ENCODE results near the gene ISG15.
A peak's percentile ranks its signal among the peaks of the same experiment; 100 is the strongest.
"Not testable (repeated sequence)": the region's sequence is repeated elsewhere in the genome, so short reads cannot be mapped to it uniquely, and the experiment has no call there.

The ISG15 gene

GRCh38 chr1:1049318-1050165 lies 36.2 kb downstream of the ISG15 start:
- no peak for DNase-seq (ENCODE audit: insufficient read length)
- TF ChIP-seq POLR2AphosphoS5 (IDR thresholded peaks at IDR 0.05; ENCODE audit: low read depth, low read length), result no peak
- TF ChIP-seq POLR2A (IDR thresholded peaks at IDR 0.05; ENCODE audit: low read depth, low read length), result no peak
- TF ChIP-seq TAF1 (IDR thresholded peaks at IDR 0.05; ENCODE audit: borderline replicate concordance, low read depth, low read length), result no peak
- no peak for FAIRE-seq

- TF ChIP-seq POLR2A (IDR thresholded peaks at IDR 0.05; ENCODE audit: low read depth, low read length) (no peak), TAF1 (IDR thresholded peaks at IDR 0.05; ENCODE audit: borderline replicate concordance, low read depth, low read length) (no peak), POLR2AphosphoS5 (IDR thresholded peaks at IDR 0.05; ENCODE audit: low read depth, low read length) (no peak)
- peak; percentile 82 for FAIRE-seq
- DNase-seq (ENCODE audit: insufficient read length), result no peak
Observed at GRCh38 chr1:1050577-1051052, 37.3 kb downstream of the ISG15 start.

GRCh38 chr1:1051127-1051810 lies 38.0 kb downstream of the ISG15 start:
- DNase-seq (ENCODE audit: insufficient read length) (no peak), FAIRE-seq (no peak)
- TF ChIP-seq POLR2A (IDR thresholded peaks at IDR 0.05; ENCODE audit: low read depth, low read length) (no peak), TAF1 (IDR thresholded peaks at IDR 0.05; ENCODE audit: borderline replicate concordance, low read depth, low read length) (no peak), POLR2AphosphoS5 (IDR thresholded peaks at IDR 0.05; ENCODE audit: low read depth, low read length) (no peak)

GRCh38 chr1:1052003-1052840 lies 38.9 kb downstream of the ISG15 start:
- peak; percentile 24 for FAIRE-seq
- DNase-seq (ENCODE audit: insufficient read length), result no peak
- TF ChIP-seq POLR2A (IDR thresholded peaks at IDR 0.05; ENCODE audit: low read depth, low read length), result no peak
- TF ChIP-seq POLR2AphosphoS5 (IDR thresholded peaks at IDR 0.05; ENCODE audit: low read depth, low read length), result no peak
- no peak for TF ChIP-seq TAF1 (IDR thresholded peaks at IDR 0.05; ENCODE audit: borderline replicate concordance, low read depth, low read length)

- FAIRE-seq (no peak), DNase-seq (ENCODE audit: insufficient read length) (no peak)
- TF ChIP-seq POLR2AphosphoS5 (IDR thresholded peaks at IDR 0.05; ENCODE audit: low read depth, low read length), result no peak
- no peak for TF ChIP-seq POLR2A (IDR thresholded peaks at IDR 0.05; ENCODE audit: low read depth, low read length)
- TF ChIP-seq TAF1 (IDR thresholded peaks at IDR 0.05; ENCODE audit: borderline replicate concordance, low read depth, low read length), result no peak
Observed at GRCh38 chr1:1053022-1053421, 39.7 kb downstream of the ISG15 start.

- TF ChIP-seq POLR2AphosphoS5 (IDR thresholded peaks at IDR 0.05; ENCODE audit: low read depth, low read length), result no peak
- no peak for TF ChIP-seq TAF1 (IDR thresholded peaks at IDR 0.05; ENCODE audit: borderline replicate concordance, low read depth, low read length)
- TF ChIP-seq POLR2A (IDR thresholded peaks at IDR 0.05; ENCODE audit: low read depth, low read length), result no peak
- no peak for DNase-seq (ENCODE audit: insufficient read length)
- no peak for FAIRE-seq
Observed at GRCh38 chr1:1053682-1054081, 40.4 kb downstream of the ISG15 start.

- TF ChIP-seq POLR2AphosphoS5 (IDR thresholded peaks at IDR 0.05; ENCODE audit: low read depth, low read length) (no peak), TAF1 (IDR thresholded peaks at IDR 0.05; ENCODE audit: borderline replicate concordance, low read depth, low read length) (no peak), POLR2A (IDR thresholded peaks at IDR 0.05; ENCODE audit: low read depth, low read length) (no peak)
- DNase-seq (ENCODE audit: insufficient read length) (no peak), FAIRE-seq (no peak)
Observed at GRCh38 chr1:1054099-1054700, 40.9 kb downstream of the ISG15 start.

GRCh38 chr1:1054971-1055370 lies 41.7 kb downstream of the ISG15 start:
- no peak for FAIRE-seq
- TF ChIP-seq POLR2A (IDR thresholded peaks at IDR 0.05; ENCODE audit: low read depth, low read length), result no peak
- TF ChIP-seq TAF1 (IDR thresholded peaks at IDR 0.05; ENCODE audit: borderline replicate concordance, low read depth, low read length), result no peak
- no peak for TF ChIP-seq POLR2AphosphoS5 (IDR thresholded peaks at IDR 0.05; ENCODE audit: low read depth, low read length)
- DNase-seq (ENCODE audit: insufficient read length), result no peak

GRCh38 chr1:1055841-1056736 lies 42.8 kb downstream of the ISG15 start:
- FAIRE-seq, result no peak
- TF ChIP-seq POLR2A (IDR thresholded peaks at IDR 0.05; ENCODE audit: low read depth, low read length) (no peak; the same call in 1 of the 2 replicates), TAF1 (IDR thresholded peaks at IDR 0.05; ENCODE audit: borderline replicate concordance, low read depth, low read length) (no peak), POLR2AphosphoS5 (IDR thresholded peaks at IDR 0.05; ENCODE audit: low read depth, low read length) (no peak)
- no peak for DNase-seq (ENCODE audit: insufficient read length)

GRCh38 chr1:1057769-1058087 lies 44.4 kb downstream of the ISG15 start:
- not testable (repeated sequence) for FAIRE-seq; DNase-seq (ENCODE audit: insufficient read length)
